Measurements from ENCODE around the gene NPL.

The NPL gene

GRCh38 chr1:182817802-182818201 lies 28.2 kb downstream of the NPL start:
- no peak for DNase-seq (ENCODE audit: low read depth)

- DNase-seq (ENCODE audit: low read depth): no peak
Measured at GRCh38 chr1:182823220-182823619, 33.6 kb downstream of the NPL start.

- DNase-seq (ENCODE audit: low read depth): no peak
Measured at GRCh38 chr1:182826892-182827291, 37.3 kb downstream of the NPL start.

- no peak for DNase-seq (ENCODE audit: low read depth)
Measured at GRCh38 chr1:182829285-182829932, 39.8 kb downstream of the NPL start.

- DNase-seq (ENCODE audit: low read depth): no peak
Measured at GRCh38 chr1:182833271-182833670, 43.7 kb downstream of the NPL start.

GRCh38 chr1:182834326-182834725 lies 44.8 kb downstream of the NPL start:
- no peak for DNase-seq (ENCODE audit: low read depth)

GRCh38 chr1:182835806-182836205 lies 46.2 kb downstream of the NPL start:
- DNase-seq (ENCODE audit: low read depth): no peak

- DNase-seq (ENCODE audit: low read depth): peak; percentile 61
Measured at GRCh38 chr1:182839209-182840066, 49.9 kb downstream of the NPL start, which contains the start of gene DHX9. DHX9 (plus strand) TSS chr1:182839347; CDS start chr1:182842567, 3,220 bp downstream.

GRCh38 chr1:182841368-182841988 lies 51.9 kb downstream of the NPL start:
- no peak for DNase-seq (ENCODE audit: low read depth)

- no peak for DNase-seq (ENCODE audit: low read depth)
Measured at GRCh38 chr1:182842265-182842664, 52.7 kb downstream of the NPL start.

GRCh38 chr1:182845379-182845778 lies 55.8 kb downstream of the NPL start:
- no peak for DNase-seq (ENCODE audit: low read depth)

- no peak for DNase-seq (ENCODE audit: low read depth)
Measured at GRCh38 chr1:182845894-182846293, 56.3 kb downstream of the NPL start.

- no peak for DNase-seq (ENCODE audit: low read depth)
Measured at GRCh38 chr1:182847105-182847504, 57.5 kb downstream of the NPL start.

- no peak for DNase-seq (ENCODE audit: low read depth)
Measured at GRCh38 chr1:182848736-182849135, 59.2 kb downstream of the NPL start.

GRCh38 chr1:182850319-182850718 lies 60.7 kb downstream of the NPL start:
- no peak for DNase-seq (ENCODE audit: low read depth)

GRCh38 chr1:182851825-182852224 lies 62.3 kb downstream of the NPL start:
- no peak for DNase-seq (ENCODE audit: low read depth)

- no peak for DNase-seq (ENCODE audit: low read depth)
Measured at GRCh38 chr1:182855911-182856310, 66.3 kb downstream of the NPL start.

- no peak for DNase-seq (ENCODE audit: low read depth)
Measured at GRCh38 chr1:182857212-182857611, 67.6 kb downstream of the NPL start.

- DNase-seq (ENCODE audit: low read depth): no peak
Measured at GRCh38 chr1:182860658-182861057, 71.1 kb downstream of the NPL start.

GRCh38 chr1:182861994-182862393 lies 72.4 kb downstream of the NPL start:
- no peak for DNase-seq (ENCODE audit: low read depth)

GRCh38 chr1:182862827-182863226 lies 73.3 kb downstream of the NPL start:
- no peak for DNase-seq (ENCODE audit: low read depth)

- no peak for DNase-seq (ENCODE audit: low read depth)
Measured at GRCh38 chr1:182863940-182864339, 74.4 kb downstream of the NPL start.

- no peak for DNase-seq (ENCODE audit: low read depth)
Measured at GRCh38 chr1:182867861-182868260, 78.3 kb downstream of the NPL start.

Measured in HS-27A (cell line).